ENCODE data around the gene REEP6. TPM values are rescaled to one million over a fixed set of nuclear protein-coding genes. Genes with fewer than 3 reads are reported as not detected.

REEP6 gene
- total and polyA plus RNA-seq, 2 donors (not counting 3 experiments of a cell fraction or from before 2014, with no cell fraction given) = 1.3 to 1.5 TPM

GRCh38 chr19:1447504-1447903 lies 43.5 kb upstream of the REEP6 start:
- Histone ChIP-seq H3K27ac (ENCODE audit: insufficient read depth, low read depth, low read length) (no peak overlapping the region), H3K79me2 (ENCODE audit: control insufficient read depth, insufficient read depth, low read length) (no peaks in the 10 kb centered on the region), H3K36me3 (ENCODE audit: control insufficient read depth in 2 of 2, extremely low read depth in 1 of 2, insufficient read depth in 2 of 2, low read length in 2 of 2) (peaks cover 0 to under 1% of the 10 kb centered on the region in 2 experiments), H2AFZ (ENCODE audit: low read depth, low read length) (no peak overlapping the region), H3K9ac (replicated peaks; ENCODE audit: extremely low read depth, insufficient read depth, low read length) (no peak overlapping the region), H3K4me1 (ENCODE audit: control insufficient read depth, extremely low read depth, insufficient read depth, low read length) (no peaks in the 10 kb centered on the region), H3K27me3 (ENCODE audit: control insufficient read depth in 2 of 2, insufficient read depth in 2 of 2, low read length in 2 of 2) (peaks cover 30 to 41% of the 10 kb centered on the region in 2 experiments), H4K20me1 (replicated peaks; ENCODE audit: control insufficient read depth, extremely low read depth, insufficient read depth, low read length) (no peaks in the 10 kb centered on the region), H3K4me2 (ENCODE audit: insufficient read depth, low read length) (no peak overlapping the region), H3K9me1 (replicated peaks; ENCODE audit: control insufficient read depth, extremely low read depth, insufficient read depth, low read length) (no peaks in the 10 kb centered on the region), H3K4me3 (replicated peaks in 1 of 3; ENCODE audit: insufficient read depth in 1 of 3, low read depth in 1 of 3, low read length in 3 of 3) (no peak overlapping the region), H3K9me3 (replicated peaks; ENCODE audit: control insufficient read depth, insufficient read depth, low read length) (no peaks in the 10 kb centered on the region)
- intact Hi-C loops (cut with micrococcal nuclease) = no loop called here
- POLR2A ChIA-PET = no interaction called here
- BruUV-seq (replicated peaks) = no TSS peak
- dilution Hi-C loops (cut with MboI; ENCODE audit: extremely low pct_ligation_motif_present, low sequenced_read_pairs) = no loop called here
- no peak for TF ChIP-seq EZH2 (IDR thresholded peaks at IDR 0.05; ENCODE audit: borderline replicate concordance, low read depth, low read length, severe bottlenecking)
- no peak for TF ChIP-seq POLR2A (IDR thresholded peaks at IDR 0.05; ENCODE audit: low read depth, low read length)
- TF ChIP-seq MAX (IDR thresholded peaks at IDR 0.05; ENCODE audit: insufficient read depth, insufficient read length) = no peak
- TF ChIP-seq GATA2 (IDR thresholded peaks at IDR 0.05; ENCODE audit: insufficient read depth, insufficient read length, low read depth, low read length) = no peak
- no peak for TF ChIP-seq JUN (IDR thresholded peaks at IDR 0.05; ENCODE audit: borderline replicate concordance, insufficient read depth, insufficient read length, low read depth)
- no peak for TF ChIP-seq POLR2AphosphoS5 (IDR thresholded peaks at IDR 0.05; ENCODE audit: insufficient read depth, low read depth, low read length)
- TF ChIP-seq, protein P1, sequence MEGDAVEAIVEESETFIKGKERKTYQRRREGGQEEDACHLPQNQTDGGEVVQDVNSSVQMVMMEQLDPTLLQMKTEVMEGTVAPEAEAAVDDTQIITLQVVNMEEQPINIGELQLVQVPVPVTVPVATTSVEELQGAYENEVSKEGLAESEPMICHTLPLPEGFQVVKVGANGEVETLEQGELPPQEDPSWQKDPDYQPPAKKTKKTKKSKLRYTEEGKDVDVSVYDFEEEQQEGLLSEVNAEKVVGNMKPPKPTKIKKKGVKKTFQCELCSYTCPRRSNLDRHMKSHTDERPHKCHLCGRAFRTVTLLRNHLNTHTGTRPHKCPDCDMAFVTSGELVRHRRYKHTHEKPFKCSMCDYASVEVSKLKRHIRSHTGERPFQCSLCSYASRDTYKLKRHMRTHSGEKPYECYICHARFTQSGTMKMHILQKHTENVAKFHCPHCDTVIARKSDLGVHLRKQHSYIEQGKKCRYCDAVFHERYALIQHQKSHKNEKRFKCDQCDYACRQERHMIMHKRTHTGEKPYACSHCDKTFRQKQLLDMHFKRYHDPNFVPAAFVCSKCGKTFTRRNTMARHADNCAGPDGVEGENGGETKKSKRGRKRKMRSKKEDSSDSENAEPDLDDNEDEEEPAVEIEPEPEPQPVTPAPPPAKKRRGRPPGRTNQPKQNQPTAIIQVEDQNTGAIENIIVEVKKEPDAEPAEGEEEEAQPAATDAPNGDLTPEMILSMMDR (IDR thresholded peaks at IDR 0.05; ENCODE audit: extremely low read depth in 1 of 2, insufficient read depth in 1 of 2, low read depth in 1 of 2, low read length in 2 of 2) = no peak
- no peak for TF ChIP-seq FOS (IDR thresholded peaks at IDR 0.05; ENCODE audit: borderline replicate concordance, insufficient read depth, low read length)
- no peak for TF ChIP-seq MYC (IDR thresholded peaks at IDR 0.05; ENCODE audit: low read depth, low read length)
- FAIRE-seq = no peak
- CTCF ChIA-PET = no interaction called here
- no peak for DNase-seq (ENCODE audit: low read depth, low spot score)
